NCI-H187 (cell line): ENCODE data around the gene LPIN2.

ENCODE experiments used
- DNase-seq, 2 experiments: peaks; one replicate each; lab custom pipeline; 2025; lab: John Stamatoyannopoulos, UW

LPIN2 gene

GRCh38 chr18:2981212-2981728 lies 31.7 kb downstream of the LPIN2 start:
- no peak for DNase-seq

- no peak for DNase-seq
Observed at GRCh38 chr18:2979871-2980790, 32.8 kb downstream of the LPIN2 start.

- DNase-seq, result no peak
Observed at GRCh38 chr18:2979129-2979528, 33.8 kb downstream of the LPIN2 start.

GRCh38 chr18:2978661-2979106 lies 34.3 kb downstream of the LPIN2 start:
- no peak for DNase-seq

- no peak for DNase-seq
Observed at GRCh38 chr18:2978208-2978607, 34.7 kb downstream of the LPIN2 start.

GRCh38 chr18:2976218-2977132 lies 36.5 kb downstream of the LPIN2 start:
- no peak for DNase-seq

GRCh38 chr18:2974731-2975130 lies 38.2 kb downstream of the LPIN2 start:
- no peak for DNase-seq

GRCh38 chr18:2971741-2972552 lies 41.0 kb downstream of the LPIN2 start:
- DNase-seq, result no peak

- no peak for DNase-seq
Observed at GRCh38 chr18:2970772-2971659, 41.9 kb downstream of the LPIN2 start.

- DNase-seq, result no peak
Observed at GRCh38 chr18:2970344-2970743, 42.6 kb downstream of the LPIN2 start.

GRCh38 chr18:2969695-2970094 lies 43.2 kb downstream of the LPIN2 start:
- DNase-seq, result no peak

GRCh38 chr18:2968606-2969005 lies 44.3 kb downstream of the LPIN2 start:
- no peak for DNase-seq

GRCh38 chr18:2967820-2968219 lies 45.1 kb downstream of the LPIN2 start:
- no peak for DNase-seq

- DNase-seq, result no peak
Observed at GRCh38 chr18:2967357-2967756, 45.6 kb downstream of the LPIN2 start.

- DNase-seq, result no peak
Observed at GRCh38 chr18:2966560-2966959, 46.4 kb downstream of the LPIN2 start.

- no peak for DNase-seq
Observed at GRCh38 chr18:2965797-2966196, 47.1 kb downstream of the LPIN2 start.

GRCh38 chr18:2964361-2965010 lies 48.5 kb downstream of the LPIN2 start:
- no peak for DNase-seq
